Tibial nerve (tissue), 4 donors: ENCODE results near the gene BCL2L13. TPM values are rescaled to one million over a fixed set of nuclear protein-coding genes. Genes with fewer than 3 reads are reported as not detected.

Experiments
- DNase-seq, 2 donors: peaks; one replicate each; pipeline ENCODE4 v3.0.0-alpha.2; 2019; ENCODE audit warnings: low spot score in 2 of 2
- H3K27ac ChIP-seq, 4 donors: fragments of 200-600 bp; sonication (generic) in 3 of 4; one replicate each; pipeline ENCODE4 v1.5.1; 2017 to 2019; ENCODE audit warnings: mild to moderate bottlenecking in 1 of 4
- H3K27me3 ChIP-seq, 2 donors: fragments of 200-600 bp; sonication (generic) in 1 of 2; one replicate each; pipeline versions ENCODE4 v1.5.1 to v1.6.0; 2017 to 2019
- H3K36me3 ChIP-seq, 3 donors: fragments of 200-600 bp; sonication (generic); one replicate each; pipeline ENCODE4 v1.5.1; 2018 to 2019
- H3K4me1 ChIP-seq, 4 donors: fragments of 200-600 bp; sonication (generic) in 3 of 4; one replicate each; pipeline ENCODE4 v1.5.1; 2017 to 2019
- H3K4me3 ChIP-seq, 4 donors: fragments of 200-600 bp; sonication (generic) in 3 of 4; one replicate each; pipeline ENCODE4 v1.5.1; 2017 to 2019; ENCODE audit warnings: mild to moderate bottlenecking in 1 of 4, moderate library complexity in 1 of 4
- H3K9me3 ChIP-seq, 4 donors: fragments of 200-600 bp; sonication (generic) in 3 of 4; one replicate each; pipeline ENCODE4 v1.5.1; 2017 to 2019
- EP300 ChIP-seq, 2 donors: sonication (generic); formaldehyde crosslinking; IDR thresholded peaks; one replicate each; pipeline ENCODE4 v1.6.1; 2017; ENCODE audit warnings: antibody characterized with exemption in 2 of 2, mild to moderate bottlenecking in 1 of 2
- POLR2A ChIP-seq, 2 donors: fragments of 450-650 bp; IDR thresholded peaks; one replicate each; pipeline ENCODE4 v1.6.1; 2017; ENCODE audit warnings: antibody characterized with exemption in 2 of 2, mild to moderate bottlenecking in 2 of 2, moderate library complexity in 2 of 2
- WGBS, 2 donors: methylation state at CpG; one replicate each; pipeline ENCODE4 v1.1.5; 2018; 5-methylcytosine and 5-hydroxymethylcytosine counted together
- total RNA-seq, 4 donors: library from RNA; depleted of rRNA; stranded (reverse); fragments of >200 nt; gene quantifications; one replicate each; pipeline ENCODE4 v1.1.0, GENCODE V29; 2016
- TF ChIP-seq, protein P1 (sequence below), 5 experiments: fragments of 200-600 bp in 3 of 5; fragments of 450-650 bp in 2 of 5; sonication (generic) in 3 of 5; IDR thresholded peaks; one replicate each; pipeline ENCODE4 v1.5.1; 2016 to 2019; ENCODE audit warnings: antibody characterized with exemption in 5 of 5, mild to moderate bottlenecking in 3 of 5, moderate library complexity in 2 of 5

Gene BCL2L13
- total RNA-seq, 4 donors from 2014 or later: 47.4 to 74.7 (median 60.9) TPM

DNA sequence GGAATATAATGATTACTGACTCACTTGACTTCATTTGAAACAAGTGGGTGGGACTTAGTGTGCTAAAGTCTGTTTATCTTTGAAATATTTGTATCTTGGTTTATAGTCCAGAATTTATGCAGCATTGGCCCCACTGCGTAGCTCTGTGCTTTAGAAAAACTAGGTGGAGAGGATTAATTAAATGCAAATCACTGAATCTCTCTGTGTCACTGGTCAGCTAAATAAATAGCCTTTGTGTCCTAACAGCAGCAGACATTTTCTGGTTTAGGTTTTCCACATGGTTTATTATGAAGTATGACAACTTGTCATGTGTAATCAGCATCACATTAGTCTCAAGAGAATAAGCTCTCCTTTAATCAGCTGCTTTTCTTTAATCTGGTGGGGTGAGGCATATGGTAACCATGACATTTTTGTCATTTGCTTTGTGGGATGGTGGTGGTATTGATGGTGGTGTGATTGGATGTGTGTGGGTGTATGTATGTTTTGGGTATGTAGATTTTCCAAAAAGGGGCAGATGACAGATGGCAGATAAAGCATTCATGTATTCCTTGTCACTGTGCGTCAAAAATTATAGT, 33.9 kb downstream of the BCL2L13 start:
- H3K4me1 ChIP-seq: peaks cover 0 to 12% (median 0%) of the 10 kb centered on the region in 4 donors
- no peaks in the 10 kb centered on the region for H3K27me3 ChIP-seq
- TF ChIP-seq POLR2A (IDR thresholded peaks at IDR 0.05) (no peak), EP300 (IDR thresholded peaks at IDR 0.05) (no peak)
- TF ChIP-seq, protein P1, sequence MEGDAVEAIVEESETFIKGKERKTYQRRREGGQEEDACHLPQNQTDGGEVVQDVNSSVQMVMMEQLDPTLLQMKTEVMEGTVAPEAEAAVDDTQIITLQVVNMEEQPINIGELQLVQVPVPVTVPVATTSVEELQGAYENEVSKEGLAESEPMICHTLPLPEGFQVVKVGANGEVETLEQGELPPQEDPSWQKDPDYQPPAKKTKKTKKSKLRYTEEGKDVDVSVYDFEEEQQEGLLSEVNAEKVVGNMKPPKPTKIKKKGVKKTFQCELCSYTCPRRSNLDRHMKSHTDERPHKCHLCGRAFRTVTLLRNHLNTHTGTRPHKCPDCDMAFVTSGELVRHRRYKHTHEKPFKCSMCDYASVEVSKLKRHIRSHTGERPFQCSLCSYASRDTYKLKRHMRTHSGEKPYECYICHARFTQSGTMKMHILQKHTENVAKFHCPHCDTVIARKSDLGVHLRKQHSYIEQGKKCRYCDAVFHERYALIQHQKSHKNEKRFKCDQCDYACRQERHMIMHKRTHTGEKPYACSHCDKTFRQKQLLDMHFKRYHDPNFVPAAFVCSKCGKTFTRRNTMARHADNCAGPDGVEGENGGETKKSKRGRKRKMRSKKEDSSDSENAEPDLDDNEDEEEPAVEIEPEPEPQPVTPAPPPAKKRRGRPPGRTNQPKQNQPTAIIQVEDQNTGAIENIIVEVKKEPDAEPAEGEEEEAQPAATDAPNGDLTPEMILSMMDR (IDR thresholded peaks at IDR 0.05): no peak
- 50 to 58% methylated on average over 2 of the region's 2 CpGs for WGBS, 2 donors
- peaks cover 0 to 15% (median 4%) of the 10 kb centered on the region in 3 donors for H3K36me3 ChIP-seq
- no peaks in the 10 kb centered on the region for H3K9me3 ChIP-seq
- DNase-seq: no peak
- H3K4me3 ChIP-seq: no peak overlapping the region
- H3K27ac ChIP-seq: peak overlapping the region in 1 of 4 donors; percentile 22

DNA sequence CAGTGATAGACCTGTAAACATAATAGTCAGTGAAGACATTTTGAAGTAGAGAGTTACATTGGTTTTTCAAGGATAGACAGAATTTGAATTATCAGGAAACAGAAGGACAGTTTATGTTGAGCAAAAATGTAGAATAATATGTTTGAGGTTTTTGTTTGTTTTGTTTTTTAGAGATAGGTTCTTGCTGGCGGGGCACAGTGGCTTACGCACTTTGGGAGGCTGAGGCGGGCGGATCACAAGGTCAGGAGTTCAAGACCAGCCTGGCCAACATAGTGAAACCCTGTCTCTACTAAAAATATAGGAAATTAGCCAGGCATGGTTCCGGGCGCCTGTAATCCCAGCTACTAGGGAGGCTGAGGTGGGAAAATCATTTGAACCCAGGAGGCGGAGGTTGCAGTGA, 35.6 kb downstream of the BCL2L13 start:
- no peak for DNase-seq
- Histone ChIP-seq H3K9me3 (no peaks in the 10 kb centered on the region), H3K36me3 (peaks cover 0 to 12% (median 4%) of the 10 kb centered on the region in 3 donors), H3K27ac (no peak overlapping the region), H3K4me1 (peaks cover 0 to 12% (median 0%) of the 10 kb centered on the region in 4 donors), H3K4me3 (no peak overlapping the region), H3K27me3 (no peaks in the 10 kb centered on the region)
- TF ChIP-seq, protein P1 (IDR thresholded peaks at IDR 0.05): no peak
- TF ChIP-seq EP300 (IDR thresholded peaks at IDR 0.05): no peak
- no peak for TF ChIP-seq POLR2A (IDR thresholded peaks at IDR 0.05)
- WGBS, 2 donors: 92 to 93% methylated on average over 7 of the region's 7 CpGs

DNA sequence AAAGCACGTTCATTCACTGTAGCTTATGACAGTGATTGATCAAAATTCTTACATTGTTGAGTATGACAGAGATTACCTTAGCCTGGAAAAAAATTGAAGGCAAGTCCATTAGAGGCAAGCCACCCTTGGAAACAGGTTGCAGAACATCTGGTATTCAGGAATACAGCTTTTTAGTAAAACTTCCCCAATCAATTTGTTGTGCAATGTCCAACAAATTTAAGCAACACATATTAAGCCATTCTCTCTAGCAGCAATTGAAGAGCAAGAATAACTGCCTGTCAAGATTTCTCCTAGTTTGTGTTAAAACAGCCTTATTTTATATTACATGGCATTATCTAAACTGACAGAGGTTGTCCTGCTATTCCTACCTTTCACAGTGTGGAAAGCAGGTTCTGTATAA, 37.0 kb downstream of the BCL2L13 start:
- WGBS, 2 donors: 77 to 82% methylated on average over 1 of the region's 1 CpG
- Histone ChIP-seq H3K27ac (no peak overlapping the region), H3K4me1 (peaks cover 0 to 12% (median 0%) of the 10 kb centered on the region in 4 donors), H3K36me3 (peaks cover 0 to 4% (median 2%) of the 10 kb centered on the region in 3 donors), H3K9me3 (no peaks in the 10 kb centered on the region), H3K27me3 (no peaks in the 10 kb centered on the region), H3K4me3 (no peak overlapping the region)
- no peak for DNase-seq
- TF ChIP-seq POLR2A (IDR thresholded peaks at IDR 0.05): no peak
- TF ChIP-seq EP300 (IDR thresholded peaks at IDR 0.05): no peak
- TF ChIP-seq, protein P1 (IDR thresholded peaks at IDR 0.05): no peak

DNA sequence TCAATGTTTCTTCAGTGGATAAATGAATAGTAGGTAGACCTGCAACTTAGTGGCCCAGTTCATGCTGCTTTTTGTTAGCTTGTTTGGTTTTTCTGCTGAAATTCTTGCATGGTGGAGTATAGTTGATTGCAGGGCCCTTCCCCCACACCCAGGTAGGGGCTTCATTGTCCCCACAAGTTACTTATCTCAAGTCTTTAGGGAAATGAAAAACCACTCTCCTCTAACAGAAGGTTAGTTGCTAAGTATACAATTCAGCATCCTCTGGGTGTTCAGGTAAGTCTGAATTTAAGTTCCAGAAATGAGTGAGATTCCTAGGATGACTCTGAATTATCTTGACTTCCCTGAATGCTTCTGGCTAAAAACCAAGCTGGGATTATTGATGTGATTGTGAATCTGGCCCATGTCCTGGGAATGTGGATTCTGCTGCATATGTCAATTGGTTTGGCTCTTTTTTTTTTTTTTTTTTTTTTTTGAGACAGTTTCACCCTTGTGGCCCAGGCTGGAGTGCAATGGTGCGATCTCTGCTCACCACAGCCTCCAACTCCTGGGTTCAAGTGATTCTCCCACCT, 40.3 kb downstream of the BCL2L13 start:
- H3K4me3 ChIP-seq: no peak overlapping the region
- no peak for DNase-seq
- no peaks in the 10 kb centered on the region for H3K9me3 ChIP-seq
- peaks cover 0 to 6% (median 0%) of the 10 kb centered on the region in 4 donors for H3K4me1 ChIP-seq
- no peaks in the 10 kb centered on the region for H3K27me3 ChIP-seq
- WGBS, 2 donors: 92 to 94% methylated on average over 1 of the region's 1 CpG
- TF ChIP-seq, protein P1 (IDR thresholded peaks at IDR 0.05): no peak
- TF ChIP-seq POLR2A (IDR thresholded peaks at IDR 0.05): no peak
- no peak for TF ChIP-seq EP300 (IDR thresholded peaks at IDR 0.05)
- H3K27ac ChIP-seq: no peak overlapping the region
- H3K36me3 ChIP-seq: peaks cover 0 to 1% (median 0%) of the 10 kb centered on the region in 3 donors

DNA sequence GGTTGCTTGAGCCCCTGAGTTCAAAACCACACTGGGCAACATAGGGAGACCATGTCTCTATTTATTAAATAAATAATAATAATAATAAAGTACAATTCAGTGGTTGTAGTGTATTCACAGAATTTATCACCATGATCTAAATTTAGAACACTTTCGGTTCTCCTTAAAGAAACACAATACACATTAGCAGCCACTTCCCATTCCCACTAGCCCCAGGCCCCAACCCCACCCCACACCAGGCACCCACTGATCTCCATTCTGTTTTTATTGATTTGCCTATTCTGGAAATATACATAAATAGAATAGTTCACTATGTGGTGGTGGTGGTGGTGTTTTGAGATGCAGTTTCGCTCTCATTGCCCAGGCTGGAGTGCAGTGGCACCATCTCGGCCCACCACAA, 45.7 kb downstream of the BCL2L13 start:
- DNase-seq: no peak
- WGBS, 2 donors: 80 to 81% methylated on average over 3 of the region's 3 CpGs
- H3K4me3 ChIP-seq: no peak overlapping the region
- no peaks in the 10 kb centered on the region for H3K9me3 ChIP-seq
- H3K27ac ChIP-seq: no peak overlapping the region
- TF ChIP-seq EP300 (IDR thresholded peaks at IDR 0.05) (no peak), POLR2A (IDR thresholded peaks at IDR 0.05) (no peak)
- TF ChIP-seq, protein P1 (IDR thresholded peaks at IDR 0.05): no peak
- H3K27me3 ChIP-seq: no peaks in the 10 kb centered on the region
- peaks cover 0 to 41% (median 0%) of the 10 kb centered on the region in 3 donors for H3K36me3 ChIP-seq
- peaks cover 0 to 6% (median 0%) of the 10 kb centered on the region in 4 donors for H3K4me1 ChIP-seq
